K562 (cell line): ENCODE data around the gene FAM110D. TPM values are rescaled to one million over a fixed set of nuclear protein-coding genes. Genes with fewer than 3 reads are reported as not detected.
A peak's percentile ranks its signal among the peaks of the same experiment; 100 is the strongest.

Experiments used
- BCL6 ChIP-seq: fragments of 250-450 bp; sonication (Bioruptor Pico); IDR thresholded peaks from 2 replicates; pipeline ENCODE4 v1.4.0; 2020
- CEBPB ChIP-seq: fragments of 450-650 bp; IDR thresholded peaks from 2 replicates; pipeline ENCODE4 v1.6.1; 2016; ENCODE audit warnings: missing genetic modification characterization, missing compliant biosample characterization
- MAZ ChIP-seq, 2 experiments: fragments of 450-650 bp in 1 of 2; sonication (generic) in 1 of 2; formaldehyde crosslinking; IDR thresholded peaks in 1 of 2; conservative IDR thresholded peaks in 1 of 2; 2 replicates each; pipeline versions ENCODE4 v1.4.0 to v1.5.0; 2020; ENCODE audit warnings: mild to moderate bottlenecking in 1 of 2, missing genetic modification reagents in 1 of 2
- NFE2L1 ChIP-seq: fragments of 450-650 bp; IDR thresholded peaks from 2 replicates; pipeline ENCODE4 v1.6.1; 2016; ENCODE audit warnings: missing genetic modification characterization, low read depth, mild to moderate bottlenecking, missing compliant biosample characterization, moderate library complexity, borderline replicate concordance
- PURB ChIP-seq: sonication (generic); formaldehyde crosslinking; IDR thresholded peaks from 2 replicates; pipeline ENCODE4 v1.9.0; 2021; ENCODE audit warnings: low read depth, mild to moderate bottlenecking, missing genetic modification reagents
- SIRT6 ChIP-seq: IDR thresholded peaks from one replicate; pipeline ENCODE4 v1.6.1; 2012; ENCODE audit warnings: low read depth, mild to moderate bottlenecking, control low read depth, inconsistent platforms, low read length, moderate library complexity
- SPI1 ChIP-seq: IDR thresholded peaks from 2 replicates; pipeline ENCODE4 v1.6.1; 2011; ENCODE audit warnings: low read depth, low read length, control low read depth, borderline replicate concordance
- STAG1 ChIP-seq: sonication (generic); formaldehyde crosslinking; IDR thresholded peaks from 2 replicates; pipeline ENCODE4 v1.5.0; 2020; ENCODE audit warnings: missing genetic modification reagents, borderline replicate concordance
- TRIM28 ChIP-seq: fragments of 450-650 bp; IDR thresholded peaks from 2 replicates; pipeline ENCODE4 v1.6.1; 2017
- polyA plus RNA-seq, 8 experiments: library from polyadenylated mRNA; depleted of rRNA in 4 of 8; stranded (reverse) in 5 of 8; unstranded in 3 of 8; fragments of >200 nt; fragmentation: Nextera tagmentation in 2 of 8; fragmentation: Illumina TruSeq in 1 of 8; extraction: Ambion mirVana in 2 of 8; extraction: Trizol in 1 of 8; gene quantifications; 2 replicates each; pipeline versions ENCODE4 v1.2.1 to v1.2.3, GENCODE V29; 2011 to 2014; ENCODE audit warnings: inconsistent platforms in 1 of 8, missing spikeins in 1 of 8
- total RNA-seq, 7 experiments: library from RNA; depleted of rRNA in 6 of 7; stranded (reverse); fragments of >200 nt in 6 of 7; fragmentation: Illumina TruSeq in 2 of 7; extraction: Trizol in 2 of 7; gene quantifications; 2 replicates each; pipeline versions ENCODE4 v1.2.1 to v1.2.3, GENCODE V29; 2011 to 2021; ENCODE audit warnings: low replicate concordance in 1 of 7
- TF ChIP-seq, protein P1 (sequence below): fragments of 200-800 bp; sonication (Bioruptor generic); IDR thresholded peaks from 2 replicates; pipeline ENCODE4 v1.6.1; 2017; ENCODE audit warnings: missing genetic modification characterization, missing compliant biosample characterization
- TF ChIP-seq, protein P2 (sequence below): fragments of 250-450 bp; sonication (Bioruptor Pico); IDR thresholded peaks from 2 replicates; pipeline ENCODE4 v1.5.0; 2022; ENCODE audit warnings: mild to moderate bottlenecking

FAM110D gene
- total and polyA plus RNA-seq, 9 of the 15 experiments (the other 6 are each of a cell fraction or from before 2014, with no cell fraction given) = 0.04 to 1.1 (median 0.33) TPM

DNA sequence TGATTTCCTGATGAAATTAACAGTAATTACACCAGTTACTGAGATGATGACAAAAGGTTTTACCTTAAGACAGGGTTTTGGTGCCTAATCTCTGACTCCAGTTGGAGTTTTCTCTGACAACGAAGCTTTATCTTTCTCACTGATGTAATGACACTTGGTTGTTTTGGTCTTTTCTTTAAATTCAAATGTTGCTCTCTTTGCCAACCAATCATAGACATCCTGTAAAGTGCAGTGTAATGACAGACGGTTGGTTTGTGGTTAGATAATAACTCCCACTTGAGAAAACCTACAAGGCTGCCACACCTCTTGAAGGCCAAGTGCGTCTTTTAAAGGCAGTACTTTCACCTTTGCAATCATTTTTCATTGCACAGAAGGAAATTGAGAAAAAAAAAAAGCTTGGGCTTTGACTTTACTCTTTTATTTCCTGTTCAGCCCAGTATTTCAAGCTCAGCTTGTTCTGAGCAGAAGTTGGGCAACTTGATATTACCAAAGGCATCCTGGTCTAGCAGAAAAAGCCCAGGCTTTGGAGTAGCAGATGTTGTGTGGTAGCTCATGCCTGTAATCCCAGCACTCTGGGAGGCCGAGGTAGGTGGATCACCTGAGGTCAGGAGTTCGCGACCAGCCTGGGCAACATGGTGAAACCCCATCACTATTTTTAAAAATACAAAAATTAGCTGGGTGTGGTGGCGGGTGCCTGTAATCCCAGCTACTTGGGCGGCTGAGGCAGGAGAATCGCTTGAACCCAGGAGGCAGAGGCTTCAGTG is 32.4 kb upstream of the FAM110D start (continued):
- peak in 1 of 2 experiments; percentile 53 for TF ChIP-seq MAZ (CRISPR knock-in tag; conservative IDR thresholded peaks at IDR 0.05 in 1 of 2, IDR thresholded peaks at IDR 0.05 in 1 of 2)
- TF ChIP-seq BCL6 = no peak
- TF ChIP-seq, protein P1, sequence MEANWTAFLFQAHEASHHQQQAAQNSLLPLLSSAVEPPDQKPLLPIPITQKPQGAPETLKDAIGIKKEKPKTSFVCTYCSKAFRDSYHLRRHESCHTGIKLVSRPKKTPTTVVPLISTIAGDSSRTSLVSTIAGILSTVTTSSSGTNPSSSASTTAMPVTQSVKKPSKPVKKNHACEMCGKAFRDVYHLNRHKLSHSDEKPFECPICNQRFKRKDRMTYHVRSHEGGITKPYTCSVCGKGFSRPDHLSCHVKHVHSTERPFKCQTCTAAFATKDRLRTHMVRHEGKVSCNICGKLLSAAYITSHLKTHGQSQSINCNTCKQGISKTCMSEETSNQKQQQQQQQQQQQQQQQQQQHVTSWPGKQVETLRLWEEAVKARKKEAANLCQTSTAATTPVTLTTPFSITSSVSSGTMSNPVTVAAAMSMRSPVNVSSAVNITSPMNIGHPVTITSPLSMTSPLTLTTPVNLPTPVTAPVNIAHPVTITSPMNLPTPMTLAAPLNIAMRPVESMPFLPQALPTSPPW (CRISPR knock-in tag) = peak; percentile 44
- no peak for TF ChIP-seq STAG1
- TF ChIP-seq CEBPB (tag) = peak; percentile 91
- TF ChIP-seq PURB (CRISPR knock-in tag) = no peak
- no peak for TF ChIP-seq SPI1
- TF ChIP-seq TRIM28 = no peak; the same call in 1 of the 2 replicates
- TF ChIP-seq, protein P2, sequence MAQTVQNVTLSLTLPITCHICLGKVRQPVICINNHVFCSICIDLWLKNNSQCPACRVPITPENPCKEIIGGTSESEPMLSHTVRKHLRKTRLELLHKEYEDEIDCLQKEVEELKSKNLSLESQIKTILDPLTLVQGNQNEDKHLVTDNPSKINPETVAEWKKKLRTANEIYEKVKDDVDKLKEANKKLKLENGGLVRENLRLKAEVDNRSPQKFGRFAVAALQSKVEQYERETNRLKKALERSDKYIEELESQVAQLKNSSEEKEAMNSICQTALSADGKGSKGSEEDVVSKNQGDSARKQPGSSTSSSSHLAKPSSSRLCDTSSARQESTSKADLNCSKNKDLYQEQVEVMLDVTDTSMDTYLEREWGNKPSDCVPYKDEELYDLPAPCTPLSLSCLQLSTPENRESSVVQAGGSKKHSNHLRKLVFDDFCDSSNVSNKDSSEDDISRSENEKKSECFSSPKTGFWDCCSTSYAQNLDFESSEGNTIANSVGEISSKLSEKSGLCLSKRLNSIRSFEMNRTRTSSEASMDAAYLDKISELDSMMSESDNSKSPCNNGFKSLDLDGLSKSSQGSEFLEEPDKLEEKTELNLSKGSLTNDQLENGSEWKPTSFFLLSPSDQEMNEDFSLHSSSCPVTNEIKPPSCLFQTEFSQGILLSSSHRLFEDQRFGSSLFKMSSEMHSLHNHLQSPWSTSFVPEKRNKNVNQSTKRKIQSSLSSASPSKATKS (CRISPR knock-in tag) = no peak
- TF ChIP-seq SIRT6 = no peak
- peak; percentile 36; the same call in 1 of the 2 replicates for TF ChIP-seq NFE2L1
